HG02642 (cell line): ENCODE measurements around the gene PLXNB1.
A peak's percentile ranks its signal among the peaks of the same experiment; 100 is the strongest.
"Not testable (repeated sequence)": the region's sequence is repeated elsewhere in the genome, so short reads cannot be mapped to it uniquely, and the experiment has no call there.

Experiments used
- ATAC-seq: cut with Tn5 transposase; IDR thresholded peaks from one replicate; pipeline ENCODE4 v1.9.1; 2021; ENCODE audit warnings: mild to moderate bottlenecking; ENCODE audit not compliant: unreplicated experiment, poor library complexity

Gene PLXNB1

GRCh38 chr3:48429960-48430707 is at the start of gene PLXNB1:
TSS of gene PLXNB1 (minus strand) at chr3:48430086. CDS start at chr3:48424611, 5,475 bp downstream.
- ATAC-seq, result peak; percentile 12

- ATAC-seq, result no peak
Measured at GRCh38 chr3:48478626-48479555, 49.0 kb upstream of the PLXNB1 start.

- no peak for ATAC-seq
Measured at GRCh38 chr3:48477959-48478520, 48.2 kb upstream of the PLXNB1 start.

- ATAC-seq, result no peak
Measured at GRCh38 chr3:48476426-48477053, 46.7 kb upstream of the PLXNB1 start.

- ATAC-seq, result no peak
Measured at GRCh38 chr3:48475188-48475587, 45.3 kb upstream of the PLXNB1 start.

- ATAC-seq, result no peak
Measured at GRCh38 chr3:48474619-48475018, 44.7 kb upstream of the PLXNB1 start.

GRCh38 chr3:48474031-48474430 is 44.1 kb upstream of the PLXNB1 start:
- ATAC-seq, result not testable (repeated sequence)

GRCh38 chr3:48473617-48473952 is 43.7 kb upstream of the PLXNB1 start:
- ATAC-seq, result no peak

GRCh38 chr3:48472923-48473616 is 43.2 kb upstream of the PLXNB1 start:
- peak; percentile 82 for ATAC-seq

- ATAC-seq, result peak; percentile 8
Measured at GRCh38 chr3:48472673-48472922, 42.7 kb upstream of the PLXNB1 start.

GRCh38 chr3:48470286-48470685 is 40.4 kb upstream of the PLXNB1 start:
- ATAC-seq, result no peak

GRCh38 chr3:48469046-48469915 is 39.4 kb upstream of the PLXNB1 start:
- ATAC-seq, result no peak

- ATAC-seq, result no peak
Measured at GRCh38 chr3:48468329-48468731, 38.4 kb upstream of the PLXNB1 start.

- no peak for ATAC-seq
Measured at GRCh38 chr3:48467473-48468267, 37.8 kb upstream of the PLXNB1 start.

GRCh38 chr3:48467110-48467454 is 37.2 kb upstream of the PLXNB1 start:
- ATAC-seq, result no peak

GRCh38 chr3:48466386-48467109 is 36.7 kb upstream of the PLXNB1 start:
- ATAC-seq, result peak; percentile 8

GRCh38 chr3:48465531-48466378 is 35.9 kb upstream of the PLXNB1 start:
- ATAC-seq, result peak; percentile 84
